GM12891 (cell line): ENCODE measurements around the gene NMB.
"Not testable (repeated sequence)": the region's sequence is repeated elsewhere in the genome, so short reads cannot be mapped to it uniquely, and the experiment has no call there.

Source experiments
- POLR2A ChIP-seq: IDR thresholded peaks from 2 replicates; pipeline ENCODE4 v1.6.1; 2011; ENCODE audit warnings: low read depth, low read length, control low read depth
- POLR2AphosphoS5 ChIP-seq: IDR thresholded peaks from 2 replicates; pipeline ENCODE4 v1.6.1; 2011; ENCODE audit warnings: low read depth, low read length, control low read depth
- TAF1 ChIP-seq: IDR thresholded peaks from 2 replicates; pipeline ENCODE4 v1.6.1; 2011; ENCODE audit warnings: low read depth, low read length, control low read depth

DNA sequence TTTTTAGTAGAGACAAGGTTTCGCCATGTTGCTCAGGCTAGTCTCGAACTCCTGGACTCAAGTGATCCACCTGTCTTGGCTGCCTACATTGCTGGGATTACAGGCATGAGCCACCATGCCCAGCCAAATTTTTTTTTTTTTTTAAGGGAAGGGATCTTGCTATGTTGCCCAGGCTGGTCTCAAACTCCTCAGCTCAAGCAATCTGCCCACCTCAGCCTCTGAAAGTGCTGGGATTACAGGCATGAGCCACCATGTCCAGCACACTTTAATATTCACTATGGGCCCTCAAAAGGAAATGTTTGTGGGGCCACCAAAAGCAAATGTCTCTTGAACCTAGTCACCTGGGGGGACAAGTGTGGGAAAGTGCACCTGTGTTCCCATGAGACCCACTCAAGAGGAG lies 15.4 kb downstream of the NMB start:
- not testable (repeated sequence) for TF ChIP-seq TAF1, POLR2A, POLR2AphosphoS5
